Suppressor macrophage treated with lipopolysaccharide for 1 hour (primary cell): ENCODE measurements around the gene ASTL.
A peak's percentile ranks its signal among the peaks of the same experiment; 100 is the strongest.

Source experiments
- DNase-seq, 3 donors: peaks; one replicate each; pipeline ENCODE4 v3.0.0-alpha.2; 2020 to 2022

ASTL gene

DNA sequence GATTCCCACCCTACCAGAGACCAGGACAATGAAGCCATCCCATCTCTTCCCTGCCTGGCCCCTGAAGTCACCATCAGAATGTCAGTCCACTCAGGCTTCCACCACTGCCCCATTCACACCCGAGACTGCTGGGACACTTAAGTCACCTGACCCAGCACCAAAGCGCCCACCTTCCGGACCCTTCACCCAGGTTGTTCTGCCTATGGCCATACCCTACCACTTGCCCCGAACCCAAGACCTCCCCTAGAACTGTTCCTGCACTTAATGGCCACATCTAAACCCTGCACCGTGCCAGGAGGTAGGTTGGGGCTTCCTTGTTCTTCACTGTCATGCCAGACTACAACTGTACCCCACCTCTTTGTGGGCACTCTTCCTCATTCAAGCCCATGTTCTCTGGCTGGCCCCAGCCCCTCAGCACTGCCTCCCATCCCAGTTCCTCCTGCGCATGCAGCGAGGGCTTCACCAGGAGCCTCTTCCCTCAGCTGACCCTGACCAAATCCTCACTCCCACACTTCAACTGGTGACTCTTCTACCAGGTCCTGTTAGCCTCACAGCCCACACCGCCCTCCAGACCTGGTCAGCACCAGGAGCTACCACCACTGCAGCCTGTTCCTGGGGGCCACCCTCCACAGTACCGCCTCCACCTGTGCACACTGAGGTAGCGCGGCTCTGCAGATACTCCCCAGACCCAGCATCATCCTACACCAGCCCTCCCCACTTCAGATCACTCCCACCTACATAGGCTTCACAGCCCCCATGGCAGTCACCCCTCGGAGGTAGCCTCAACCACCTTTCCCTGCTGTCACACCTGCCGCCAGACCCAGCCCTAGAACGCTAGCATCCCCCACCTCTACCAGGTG, 13.7 kb downstream of the ASTL start:
- peak; percentile 26 to 55 (median 42) for DNase-seq

DNA sequence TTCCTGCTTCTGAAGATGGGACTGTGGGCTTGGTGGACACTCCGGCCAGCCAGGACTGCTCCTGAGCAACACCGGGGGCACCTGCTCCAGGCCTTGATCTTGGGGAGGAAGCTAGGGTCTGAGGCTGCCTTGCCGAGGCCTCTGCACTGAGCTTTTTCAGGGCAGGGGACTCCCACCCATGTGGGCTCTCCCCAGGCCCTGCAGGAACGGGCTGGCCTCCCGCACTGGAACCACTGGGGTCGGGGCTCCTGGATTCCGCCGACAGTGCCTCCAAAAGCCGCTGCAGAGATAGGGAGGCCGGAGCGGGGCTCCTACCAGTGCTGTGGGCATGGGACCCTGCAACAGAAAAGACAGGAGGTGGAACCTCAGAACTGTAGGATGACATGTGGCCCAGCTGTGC, 14.4 kb downstream of the ASTL start:
- peak in 1 of 3 donors; percentile 6 for DNase-seq

DNA sequence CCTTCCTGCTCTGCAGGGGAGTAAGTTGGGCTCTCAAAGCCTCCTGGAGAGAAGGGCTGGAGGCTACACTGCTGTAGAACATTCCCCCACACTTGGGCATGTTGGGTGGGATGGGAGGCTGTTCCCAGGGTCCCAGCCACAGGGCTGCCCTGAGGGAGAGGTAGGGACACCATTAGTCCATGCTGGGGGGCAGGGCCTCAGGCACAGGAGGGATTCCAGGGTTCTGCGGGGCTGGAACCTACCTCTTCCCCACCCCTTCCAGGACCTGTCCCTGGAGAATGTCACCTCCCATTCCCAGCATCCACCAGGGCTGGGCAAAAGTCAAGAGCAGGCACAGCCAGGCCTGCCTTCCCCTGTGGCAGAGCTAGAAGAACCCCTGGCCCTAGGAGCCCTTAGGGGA, 15.0 kb downstream of the ASTL start:
- peak in 1 of 3 donors; percentile 18 for DNase-seq

DNA sequence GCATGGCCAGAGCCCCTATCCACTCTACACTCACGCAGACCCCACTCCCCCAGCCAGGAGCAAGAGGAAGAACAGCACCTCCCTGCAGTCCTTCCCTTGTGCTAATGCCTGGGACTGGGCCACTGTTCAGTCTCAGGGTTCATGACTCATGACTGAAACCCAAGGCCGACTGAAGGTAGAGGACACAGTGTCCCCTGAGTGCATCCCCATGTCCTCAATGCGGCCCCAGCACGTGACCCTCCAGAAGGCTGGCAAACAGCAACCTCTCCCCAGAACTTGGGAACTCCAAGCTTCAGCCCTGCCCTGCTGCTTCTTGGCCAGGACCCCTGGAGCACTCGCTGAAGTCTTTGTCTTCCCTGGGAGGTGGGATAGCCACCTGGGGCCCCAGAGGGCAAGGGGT, 15.9 kb downstream of the ASTL start:
- peak in 1 of 3 donors; percentile 29 for DNase-seq

DNA sequence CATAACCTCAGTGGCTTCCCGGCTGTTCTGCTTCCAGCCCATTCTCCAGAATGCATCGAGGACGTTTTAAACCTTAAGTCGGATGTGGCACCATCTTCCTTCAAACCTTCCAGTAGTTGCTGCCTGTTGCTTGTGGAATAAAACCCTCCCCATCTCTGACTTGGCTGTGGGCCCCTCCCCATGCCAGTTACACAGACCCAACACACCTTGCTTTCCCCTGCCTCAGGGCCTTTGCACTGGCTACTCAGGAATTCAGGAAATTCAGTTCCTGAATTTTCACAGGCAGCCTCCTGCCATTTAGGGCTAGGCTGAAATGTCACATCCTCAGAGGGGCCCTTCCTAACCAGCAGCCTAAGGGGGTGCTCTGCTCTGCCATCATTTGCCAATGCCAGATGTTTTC, 16.9 kb downstream of the ASTL start:
- peak in 1 of 3 donors; percentile 27 for DNase-seq

DNA sequence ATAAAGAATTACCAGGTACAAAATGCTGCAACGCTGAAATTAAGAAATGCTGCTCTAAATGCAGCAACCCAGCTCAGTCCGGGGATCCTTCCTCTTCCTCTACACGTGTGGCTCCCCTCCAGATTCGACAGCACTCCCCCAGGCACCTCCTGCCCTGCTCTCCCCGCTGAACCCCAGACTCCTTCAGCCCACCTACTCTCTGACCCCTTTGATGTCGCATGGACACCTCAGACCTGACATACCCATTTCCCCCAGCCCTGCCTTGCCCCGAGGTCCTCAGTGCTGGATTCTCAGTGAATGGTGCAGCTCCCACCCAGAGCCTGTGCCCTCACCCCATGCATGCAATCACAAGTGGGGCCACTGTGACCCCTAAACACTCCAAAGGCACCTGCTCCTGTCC, 17.3 kb downstream of the ASTL start:
- DNase-seq, result peak in 1 of 3 donors; percentile 18

DNA sequence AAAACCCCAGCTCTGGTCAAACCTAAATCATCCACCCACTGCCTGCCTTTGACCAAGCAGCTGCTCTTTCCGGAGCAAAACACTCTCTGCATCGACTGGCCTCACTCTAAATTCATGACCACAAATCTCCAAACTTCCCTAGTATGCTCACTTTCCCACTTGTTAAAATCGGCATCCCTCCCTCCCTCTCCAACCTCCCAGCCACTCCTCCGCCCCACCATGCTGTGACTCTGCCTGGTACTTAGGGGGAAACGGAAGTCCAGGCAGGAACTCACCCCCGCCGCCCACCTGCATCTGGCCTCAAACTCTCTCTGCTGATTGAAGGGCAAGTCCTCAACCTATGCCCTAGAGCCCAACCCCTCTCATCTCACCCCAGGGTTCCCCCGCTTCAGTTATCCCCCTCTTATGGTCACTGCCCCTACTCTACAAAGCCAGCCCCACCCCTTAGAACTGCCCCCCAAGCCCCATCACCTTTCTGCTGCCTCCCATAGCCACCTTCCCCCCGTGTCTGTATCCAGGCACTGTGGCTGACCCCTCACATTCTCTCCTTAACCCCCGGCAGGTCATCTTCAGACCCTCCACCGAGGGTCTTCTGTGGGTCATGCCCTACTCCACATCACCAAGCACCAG, 18.1 kb downstream of the ASTL start:
- DNase-seq, result peak; percentile 77 to 83 (median 78)

DNA sequence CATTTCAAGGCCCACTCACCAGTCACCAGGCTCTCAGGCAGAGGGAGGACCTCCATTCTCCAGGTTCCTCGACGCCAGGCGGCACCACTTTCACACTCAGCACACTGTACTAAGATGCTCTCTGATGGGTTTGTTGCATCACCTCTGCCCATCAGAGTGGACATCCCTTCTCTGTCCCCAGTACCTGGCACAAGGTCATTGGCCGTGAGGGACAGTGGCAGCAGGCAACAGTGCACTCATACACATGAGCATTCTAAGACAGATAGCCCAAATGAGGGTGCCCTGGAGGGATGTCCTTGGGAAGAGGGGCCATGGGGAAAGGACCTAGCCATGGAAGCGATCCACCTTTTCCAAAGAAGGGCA, 18.9 kb downstream of the ASTL start:
- peak in 1 of 3 donors; percentile 20 for DNase-seq

DNA sequence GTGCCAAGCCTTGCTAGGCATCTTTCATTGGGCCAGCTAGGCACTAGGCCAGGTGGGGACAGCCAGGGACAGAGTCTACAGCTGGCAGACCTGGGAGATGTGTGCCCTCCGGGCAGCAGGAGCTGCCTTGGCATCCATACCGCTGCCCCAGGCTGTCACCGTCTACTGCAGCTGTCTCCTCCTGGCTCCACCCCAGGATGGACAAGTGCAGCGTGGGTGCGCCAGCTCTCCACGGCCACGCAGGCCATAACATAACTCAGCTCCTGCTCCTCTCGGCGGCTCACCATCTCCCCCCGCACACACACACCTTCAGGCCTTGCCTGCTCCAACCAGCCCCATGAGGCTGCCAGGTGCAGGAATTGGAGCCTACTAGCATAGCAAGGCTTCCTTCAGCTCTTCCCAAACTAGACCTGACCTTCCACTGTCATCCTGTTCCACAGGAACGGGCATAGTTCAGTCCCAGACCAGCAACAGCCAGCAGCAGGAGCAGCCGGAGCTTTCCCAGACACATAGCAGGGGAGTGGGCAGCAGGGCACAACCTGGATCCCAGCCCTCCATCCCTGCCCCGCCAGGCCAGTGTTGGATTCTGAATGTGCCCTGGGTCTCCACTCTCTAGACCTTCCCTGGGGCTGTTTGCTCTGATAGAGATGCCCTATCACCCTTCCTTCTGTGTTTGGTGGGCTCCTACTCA, 19.5 kb downstream of the ASTL start:
- peak in 1 of 3 donors; percentile 19 for DNase-seq

DNA sequence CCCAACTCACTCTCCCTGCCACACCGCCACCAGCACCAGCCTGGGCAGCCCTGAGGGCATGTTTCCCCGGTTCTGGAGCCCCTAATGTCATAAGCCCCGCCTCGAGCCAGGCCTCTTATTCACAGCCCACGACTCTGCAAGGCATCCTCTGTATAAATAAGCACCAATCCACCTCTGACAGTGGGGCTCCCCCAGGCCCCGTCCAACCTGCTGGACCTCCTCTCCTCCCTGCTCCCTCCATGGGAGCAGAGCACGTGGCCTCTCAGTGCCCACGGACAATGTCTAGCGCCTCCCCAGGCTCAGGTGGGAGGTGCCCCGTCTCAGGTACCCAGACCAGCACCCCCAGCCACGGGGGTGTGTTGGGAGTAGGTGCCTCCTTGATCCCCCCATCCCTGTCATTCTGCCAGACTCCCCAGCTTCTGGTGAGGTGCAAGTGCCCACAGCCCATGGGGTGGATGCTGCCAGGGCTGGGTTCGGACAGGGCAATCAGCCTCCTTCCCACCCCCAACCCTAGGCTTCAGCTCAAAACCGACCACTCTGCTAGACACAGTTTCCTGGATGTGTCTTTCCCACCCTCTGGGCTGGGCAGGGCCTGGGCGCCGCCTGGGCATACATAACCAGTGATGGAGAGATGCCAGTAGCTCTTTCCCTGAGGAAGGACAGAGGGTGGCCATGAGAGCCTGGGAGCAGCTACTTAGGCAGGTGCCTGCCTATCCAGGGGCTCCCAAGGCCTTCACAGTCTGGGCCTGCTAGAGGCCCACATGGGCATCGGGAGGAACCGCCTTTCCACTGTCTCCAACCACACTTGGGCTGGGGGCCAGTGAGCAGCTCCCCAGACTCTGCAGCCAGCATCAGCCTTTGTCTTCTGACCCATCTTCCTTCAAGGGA, 20.4 kb downstream of the ASTL start:
- DNase-seq, result peak in 1 of 3 donors; percentile 20

DNA sequence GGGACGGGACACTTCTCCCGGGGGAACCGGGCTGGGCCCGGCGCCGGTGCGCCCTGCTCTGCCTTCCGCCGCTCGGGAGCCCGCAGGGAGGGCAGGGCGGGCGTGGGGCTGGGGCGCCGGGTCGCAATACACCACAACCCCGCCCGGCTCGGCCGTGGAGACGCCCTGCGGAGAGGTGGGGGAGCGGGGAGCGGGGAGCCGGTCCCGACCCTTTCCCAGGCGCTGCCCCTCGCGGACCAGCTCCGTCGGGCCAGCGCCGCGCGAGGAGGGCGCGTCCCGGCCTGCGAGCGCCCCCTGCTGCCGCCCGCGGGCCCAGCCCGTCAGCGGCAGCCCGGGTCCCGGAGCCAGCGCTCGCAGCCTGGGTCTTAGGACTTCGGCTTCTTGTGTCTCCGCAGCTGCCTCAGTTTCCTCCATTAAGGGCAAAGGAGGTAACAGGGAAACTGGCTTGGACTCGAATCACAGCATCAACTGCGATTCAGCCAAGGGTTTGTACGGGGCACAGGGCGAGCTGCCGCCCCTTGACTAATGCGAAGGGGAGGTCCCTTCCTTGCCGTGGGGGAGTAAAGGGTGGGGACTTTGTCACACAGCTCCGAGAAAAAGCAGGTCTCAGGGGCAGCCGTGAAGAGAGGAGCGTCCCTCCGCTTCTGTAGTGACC, 21.3 kb downstream of the ASTL start:
- peak; percentile 70 to 93 (median 84) for DNase-seq

DNA sequence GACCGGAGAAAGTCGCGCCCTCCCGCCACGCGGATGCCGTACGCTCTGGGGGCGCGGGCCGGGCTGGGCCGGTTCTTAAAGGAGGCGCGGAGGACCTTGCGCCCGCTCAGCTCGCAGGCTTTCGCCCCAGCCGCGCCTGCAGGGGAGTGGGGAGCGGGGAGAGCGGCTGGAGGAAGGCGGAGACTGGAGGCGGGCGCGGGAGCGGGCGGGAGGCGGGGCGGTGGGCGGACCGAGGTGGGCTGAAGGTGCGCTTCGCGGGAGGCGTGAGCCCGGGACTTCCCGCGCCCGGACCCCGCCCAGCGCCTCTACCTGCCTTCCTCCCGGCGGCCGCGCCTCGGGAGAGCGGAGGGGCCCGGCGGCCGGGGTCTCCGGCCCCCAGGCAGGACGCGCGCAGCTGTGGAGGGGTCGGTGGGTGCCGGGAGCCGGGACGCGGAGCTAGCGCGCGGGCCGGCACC, 21.9 kb downstream of the ASTL start, which contains the start of gene ADRA2B:
Gene ADRA2B (minus strand): TSS at position 148 of the 455 bp plus-strand sequence. CDS start 422 bp downstream, outside the sequence.
- peak; percentile 36 to 73 (median 55) for DNase-seq

DNA sequence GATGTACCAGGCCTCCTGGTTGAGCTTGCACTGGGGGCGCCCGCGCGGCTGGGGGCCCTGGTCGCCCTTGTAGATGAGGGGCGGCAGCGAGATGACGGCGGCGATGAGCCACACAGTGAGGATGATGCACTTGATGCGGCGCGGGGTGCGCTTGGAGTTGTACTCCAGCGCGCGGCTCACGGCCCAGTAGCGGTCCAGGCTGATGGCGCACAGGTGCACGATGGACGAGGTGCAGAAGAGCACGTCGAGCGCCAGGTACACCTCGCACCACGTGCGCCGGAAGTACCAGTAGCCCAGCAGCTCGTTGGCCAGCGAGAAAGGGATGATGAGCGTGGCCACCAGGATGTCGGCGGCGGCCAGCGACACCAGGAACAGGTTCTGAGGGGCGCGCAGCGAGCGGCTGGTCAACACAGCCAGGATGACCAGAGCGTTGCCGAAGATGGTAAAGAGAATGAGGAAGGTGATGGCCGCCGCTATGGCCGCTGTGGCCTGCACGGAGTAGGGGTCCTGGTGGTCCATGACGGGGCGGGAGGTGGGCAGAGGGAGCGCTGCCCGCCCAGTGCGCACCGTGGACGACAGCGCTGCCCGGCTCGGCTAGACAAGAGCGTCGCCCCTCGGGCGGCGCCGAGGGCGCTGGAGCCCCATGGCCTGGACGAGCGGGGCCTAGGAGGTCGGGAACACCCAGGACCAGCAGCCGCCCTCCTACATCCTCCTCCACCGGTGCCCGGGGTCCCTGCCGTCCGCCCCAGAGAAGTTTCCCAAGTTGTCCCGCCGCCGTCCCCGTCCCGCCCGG, 22.5 kb downstream of the ASTL start:
- DNase-seq, result no peak

DNA sequence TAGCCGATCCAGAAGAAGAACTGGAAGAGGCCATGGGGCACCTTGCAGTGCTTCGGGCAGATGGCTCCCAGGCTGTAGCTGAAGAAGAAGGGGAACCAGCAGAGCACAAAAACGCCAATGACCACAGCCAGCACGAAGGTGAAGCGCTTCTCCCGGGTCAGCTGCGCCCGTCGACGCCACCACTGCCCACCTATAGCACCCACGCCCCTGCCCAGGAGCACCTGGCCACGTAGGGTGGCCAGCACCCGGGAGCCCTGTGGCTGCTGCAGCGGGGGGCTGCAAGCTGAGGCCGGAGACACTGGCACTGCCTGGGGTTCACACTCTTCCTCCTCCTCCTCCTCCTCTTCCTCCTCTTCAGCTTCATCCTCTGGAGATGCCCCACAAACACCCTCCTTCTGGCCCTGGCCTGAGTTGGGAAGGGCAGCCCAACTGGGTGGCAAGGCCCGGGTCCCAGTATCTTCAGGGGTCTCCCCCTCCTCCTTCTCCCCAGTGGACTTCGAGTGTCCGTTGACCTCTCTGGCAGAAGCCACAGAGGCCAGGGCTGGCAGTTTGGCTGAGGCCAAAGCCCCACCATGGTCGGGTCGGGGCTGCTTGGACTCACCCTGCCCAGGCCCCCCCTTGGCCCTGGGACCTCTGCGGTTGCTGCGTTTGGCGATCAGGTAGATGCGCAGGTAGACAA, 23.3 kb downstream of the ASTL start:
- DNase-seq, result no peak

DNA sequence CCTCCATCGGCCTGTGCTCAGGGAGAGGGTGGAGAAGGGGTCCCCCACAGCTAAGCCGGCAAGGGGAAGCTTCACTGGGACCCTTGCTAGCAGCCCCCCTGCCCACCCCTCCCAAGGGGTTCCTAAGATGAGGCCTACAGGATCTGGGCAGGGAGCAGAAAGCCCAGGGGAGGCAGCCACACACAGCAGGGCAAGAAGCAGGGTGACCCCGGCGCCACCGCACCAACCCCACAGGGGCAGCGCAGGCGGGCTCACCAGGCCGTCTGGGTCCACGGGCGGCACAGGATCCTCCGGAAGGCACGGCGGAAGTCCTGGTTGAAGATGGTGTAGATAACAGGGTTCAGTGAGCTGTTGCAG, 23.8 kb downstream of the ASTL start:
- DNase-seq, result no peak

DNA sequence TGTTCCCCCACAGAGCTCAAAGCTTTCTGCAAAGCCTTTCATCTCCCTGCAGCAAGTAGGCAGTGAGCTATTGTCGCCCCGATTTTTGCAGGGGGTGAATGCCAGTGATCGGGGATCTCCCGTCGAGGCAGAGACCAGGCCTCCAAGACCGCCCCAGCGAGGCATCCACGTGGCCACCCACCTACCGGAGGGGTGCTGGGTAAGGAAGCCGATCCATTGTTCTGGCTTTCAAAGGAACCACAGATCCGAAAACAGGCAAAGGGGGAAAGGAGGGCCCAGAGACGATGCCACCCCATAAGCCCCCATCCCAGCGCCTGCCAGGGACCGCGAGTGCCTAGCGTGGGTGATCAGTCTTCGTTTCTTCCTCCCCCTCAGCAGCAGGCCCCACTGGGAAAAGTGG, 24.4 kb downstream of the ASTL start:
- no peak for DNase-seq

DNA sequence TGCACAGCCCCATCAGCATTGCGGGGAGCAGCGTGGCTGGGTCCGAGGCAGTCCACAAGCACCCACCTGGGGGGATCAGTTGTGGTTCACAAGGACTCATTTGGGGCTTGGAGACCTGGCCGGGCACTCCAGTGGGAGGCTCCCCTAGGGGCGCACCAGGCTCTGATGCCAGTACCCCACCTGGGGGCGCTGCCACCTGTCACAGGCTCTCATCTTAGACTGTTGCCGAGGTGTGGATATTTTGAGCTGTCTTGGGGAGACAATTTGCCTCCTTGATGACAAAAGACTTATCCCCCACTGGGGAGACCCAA, 25.0 kb downstream of the ASTL start:
- DNase-seq, result no peak

DNA sequence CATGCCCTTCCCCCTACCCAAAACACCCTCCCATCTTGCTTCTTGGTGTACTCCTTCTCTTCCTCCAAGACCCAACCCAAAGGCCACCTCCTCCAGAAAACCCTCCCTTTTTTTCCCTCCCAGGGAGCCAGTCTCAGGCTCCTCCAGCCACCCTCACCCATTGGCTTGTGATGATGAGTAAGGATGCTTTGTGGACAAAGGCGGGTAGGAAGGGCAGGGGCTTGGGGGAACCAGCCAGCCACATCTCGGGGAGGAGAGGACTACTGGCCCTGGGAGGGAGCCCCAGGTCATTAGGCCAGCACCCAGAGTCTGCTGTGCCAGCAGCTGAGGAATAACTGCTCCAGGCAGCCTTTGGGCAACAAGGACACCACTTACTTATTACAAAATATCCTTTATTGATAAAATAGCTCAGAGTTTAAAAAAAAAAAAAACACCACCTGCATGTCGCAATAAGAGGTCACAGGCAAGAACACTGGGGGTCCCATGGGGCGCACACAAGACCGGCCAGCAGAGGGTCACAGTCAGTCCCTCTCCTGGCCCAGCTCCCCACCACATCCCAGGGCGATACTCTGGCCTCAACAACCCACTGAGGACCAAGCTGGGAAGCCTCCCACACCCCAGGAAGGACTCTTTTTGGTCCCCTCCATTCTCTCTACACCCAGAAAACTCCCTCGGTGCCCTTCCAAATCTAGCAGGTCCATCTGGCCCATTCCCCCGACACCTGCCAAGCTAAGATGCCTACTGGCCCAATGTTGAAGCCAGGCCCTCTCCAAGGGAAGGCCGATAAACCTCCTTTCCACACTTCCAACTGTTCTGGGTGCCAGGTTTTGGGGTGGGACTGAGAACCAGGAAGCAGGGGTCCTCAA, 25.6 kb downstream of the ASTL start:
- no peak for DNase-seq

DNA sequence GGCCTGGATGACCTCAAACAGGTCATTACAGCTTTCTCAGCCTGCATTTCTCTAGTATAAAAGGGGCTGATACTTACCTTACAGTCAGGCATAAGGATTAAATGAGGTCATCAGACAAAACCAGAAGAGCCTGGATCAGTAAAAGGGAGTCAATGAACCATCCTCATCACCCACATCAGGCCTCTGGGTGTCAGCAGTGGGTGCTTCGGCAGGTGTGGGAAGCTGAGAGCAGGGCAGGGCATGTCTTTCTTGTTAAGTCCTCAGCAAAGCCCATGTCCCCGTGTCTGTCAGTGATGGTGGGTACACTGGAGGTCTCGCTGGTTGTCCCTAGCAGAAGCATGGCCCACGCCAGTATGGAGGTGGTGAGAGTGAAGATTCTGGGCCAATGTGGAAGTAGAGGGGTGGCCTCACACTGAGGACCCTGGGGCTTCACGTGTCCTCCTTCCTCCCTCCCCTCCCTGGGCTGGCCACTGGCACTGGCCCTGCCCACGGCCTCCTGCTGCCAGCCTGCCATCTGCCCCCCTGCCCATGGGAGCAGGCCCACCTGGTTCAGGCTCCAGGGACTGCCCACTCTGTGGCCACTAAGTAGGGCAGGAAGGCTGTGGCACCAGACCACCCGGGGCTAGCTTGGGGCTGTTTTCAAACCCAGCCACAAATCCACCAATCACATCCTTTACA, 26.3 kb downstream of the ASTL start:
- DNase-seq, result no peak
